ENCODE measurements around the gene KCTD1. TPM values are rescaled to one million over a fixed set of nuclear protein-coding genes. Genes with fewer than 3 reads are reported as not detected.

The KCTD1 gene
- total and polyA plus RNA-seq, 2 of the 4 experiments (the other 2 are of a cell fraction) = 5.0 to 5.8 TPM

- H2BK5ac ChIP-seq (ENCODE audit: low read depth, low read length, poor library complexity, severe bottlenecking) = no peak overlapping the region
- TF ChIP-seq BHLHE40 (IDR thresholded peaks at IDR 0.05; ENCODE audit: low read depth, low read length) = no peak
- no peak for TF ChIP-seq MAZ (IDR thresholded peaks at IDR 0.05; ENCODE audit: borderline replicate concordance, low read depth, low read length)
- no peak for TF ChIP-seq RAD21 (IDR thresholded peaks at IDR 0.05; ENCODE audit: low read length)
- no peak for TF ChIP-seq USF2 (IDR thresholded peaks at IDR 0.05; ENCODE audit: low read depth, low read length)
- TF ChIP-seq RFX5 (IDR thresholded peaks at IDR 0.05; ENCODE audit: low read depth, low read length) = no peak
- no peak for TF ChIP-seq ELK1 (IDR thresholded peaks at IDR 0.05; ENCODE audit: borderline replicate concordance, low read depth, low read length)
- TF ChIP-seq CEBPB (IDR thresholded peaks at IDR 0.05; ENCODE audit: low read depth, low read length) = no peak
- no peak for TF ChIP-seq MXI1 (IDR thresholded peaks at IDR 0.05; ENCODE audit: borderline replicate concordance, low read depth, low read length)
- no peak for TF ChIP-seq SMC3 (IDR thresholded peaks at IDR 0.05; ENCODE audit: low read depth, low read length)
- no peak for TF ChIP-seq FOS (IDR thresholded peaks at IDR 0.05; ENCODE audit: low read depth, low read length)
- TF ChIP-seq MAFK (IDR thresholded peaks at IDR 0.05; ENCODE audit: low read depth, low read length) = no peak
- no peak for TF ChIP-seq RCOR1 (IDR thresholded peaks at IDR 0.05; ENCODE audit: insufficient replicate concordance, low read length)
- TF ChIP-seq CTCF (conservative IDR thresholded peaks at IDR 0.05; ENCODE audit: low read depth, low read length) = no peak
- no peak for TF ChIP-seq NFE2L2 (IDR thresholded peaks at IDR 0.05; ENCODE audit: low read depth, low read length)
- no peak for TF ChIP-seq CHD1 (IDR thresholded peaks at IDR 0.05; ENCODE audit: low read depth, low read length)
- no peak for TF ChIP-seq POLR2A (IDR thresholded peaks at IDR 0.05; ENCODE audit: low read depth, low read length)
- H3K4me3 ChIP-seq (ENCODE audit: insufficient read depth, low read depth, low read length) = no peak overlapping the region
- H2BK20ac ChIP-seq (ENCODE audit: low read depth, low read length) = no peak overlapping the region
- no TSS peak for BruUV-seq (replicated peaks)
- WGBS, 2 experiments (ENCODE audit: extremely low coverage in 2 of 2, insufficient read length in 1 of 2) = 71% methylated on average over 1 of the region's 6 CpGs; no CpG with 5 or more reads in 1 of the 2 experiments
- H2AFZ ChIP-seq (replicated peaks; ENCODE audit: low read length, poor library complexity) = no peak overlapping the region
- intact Hi-C loops (cut with micrococcal nuclease) (no loop called here), dilution Hi-C loops (cut with HindIII; ENCODE audit: low sequenced_read_pairs, unreplicated experiment) (no loop called here), in situ Hi-C loops (cut with MboI; ENCODE audit: low sequenced_read_pairs) (no loop called here)
- no peaks in the 10 kb centered on the region for H3K9me1 ChIP-seq (ENCODE audit: insufficient read depth, low read length)
- H3K79me1 ChIP-seq (ENCODE audit: low read depth in 1 of 2, low read length in 2 of 2) = no peaks in the 10 kb centered on the region
- ATAC-seq (ENCODE audit: low read depth) (no peak), DNase-seq (no peak)
- no peak overlapping the region for H3K14ac ChIP-seq (replicated peaks; ENCODE audit: low read depth, low read length)
- ChIA-PET POLR2A (ENCODE audit: unreplicated experiment) (no interaction called here), CTCF (interaction anchor here (0.6 kb wide), 1 partner anchor 110 kb away, joined by 4 read pairs; no protein-coding TSS in a partner anchor)
- H4K5ac ChIP-seq (ENCODE audit: low read depth, low read length) = no peak overlapping the region
- H3K23ac ChIP-seq (ENCODE audit: low read depth, low read length) = no peak overlapping the region
- no peaks in the 10 kb centered on the region for H3K4me1 ChIP-seq (ENCODE audit: control insufficient read depth, insufficient read depth, low read length)
- H2BK15ac ChIP-seq (ENCODE audit: low read depth, low read length) = no peak overlapping the region
- H2AK9ac ChIP-seq (replicated peaks; ENCODE audit: low read depth, low read length, poor library complexity) = no peak overlapping the region
- no peak overlapping the region for H3K18ac ChIP-seq (ENCODE audit: low read depth, low read length)
- no peaks in the 10 kb centered on the region for H3K9me3 ChIP-seq (ENCODE audit: control insufficient read depth, insufficient read depth, low read length)
- no peaks in the 10 kb centered on the region for H4K20me1 ChIP-seq (ENCODE audit: insufficient read depth, low read length)
- no peak overlapping the region for H4K8ac ChIP-seq (ENCODE audit: low read depth in 2 of 2, low read length in 2 of 2)
- H2AK5ac ChIP-seq (ENCODE audit: low read depth, low read length) = no peak overlapping the region
- H3K4ac ChIP-seq (ENCODE audit: low read depth, low read length) = no peak overlapping the region
- H3K36me3 ChIP-seq (ENCODE audit: control insufficient read depth, insufficient read depth, low read length) = no peaks in the 10 kb centered on the region
- H3K27ac ChIP-seq (ENCODE audit: insufficient read depth, low read length) = no peak overlapping the region
- H3K27me3 ChIP-seq (ENCODE audit: control insufficient read depth, insufficient read depth, low read length) = peaks cover 11% of the 10 kb centered on the region
- no peak overlapping the region for H4K91ac ChIP-seq (ENCODE audit: insufficient read depth, low read depth, low read length)
- H3K56ac ChIP-seq (ENCODE audit: extremely low read depth, insufficient read depth, low read length) = no peak overlapping the region
- no peak overlapping the region for H3K9ac ChIP-seq (ENCODE audit: low read depth, low read length)
- no peak overlapping the region for H2BK120ac ChIP-seq (ENCODE audit: low read depth, low read length)
- no peak overlapping the region for H3K4me2 ChIP-seq (ENCODE audit: low read depth, low read length)
These were observed 125.7 kb downstream of the KCTD1 start for GRCh38 chr18:26422472-26423162.
